HUDEP-2 (cell line): ENCODE results near the gene ATXN3L.

ENCODE experiments used
- DNase-seq, 76 experiments: peaks; one replicate each; lab custom pipeline; 2025; ENCODE audit not compliant: unreplicated experiment in 76 of 76; lab: John Stamatoyannopoulos, UW

Gene ATXN3L

DNA sequence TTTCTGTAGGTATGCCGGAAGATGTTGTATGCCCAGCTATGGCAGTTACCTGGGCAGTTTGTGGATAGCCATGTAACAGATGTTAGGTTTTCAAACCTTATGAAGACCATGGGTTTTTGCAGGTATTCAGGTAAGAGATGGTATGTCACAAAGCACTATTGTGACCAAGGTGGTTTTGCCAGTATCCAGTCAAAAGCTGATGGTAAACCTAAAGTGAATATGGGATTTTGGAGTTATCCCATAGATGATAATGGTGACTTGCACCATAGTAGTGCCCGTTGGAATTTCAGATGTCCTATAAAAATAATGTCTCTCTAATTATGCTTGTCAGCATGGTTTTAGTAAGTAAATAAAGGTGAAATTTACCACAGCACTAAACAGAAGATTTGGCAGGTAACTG lies at the start of gene ATXN3L:
ATXN3L (minus strand) TSS at position 101 of the 400 bp plus-strand sequence. CDS start 119 bp downstream, outside the sequence.
- no peak for DNase-seq

DNA sequence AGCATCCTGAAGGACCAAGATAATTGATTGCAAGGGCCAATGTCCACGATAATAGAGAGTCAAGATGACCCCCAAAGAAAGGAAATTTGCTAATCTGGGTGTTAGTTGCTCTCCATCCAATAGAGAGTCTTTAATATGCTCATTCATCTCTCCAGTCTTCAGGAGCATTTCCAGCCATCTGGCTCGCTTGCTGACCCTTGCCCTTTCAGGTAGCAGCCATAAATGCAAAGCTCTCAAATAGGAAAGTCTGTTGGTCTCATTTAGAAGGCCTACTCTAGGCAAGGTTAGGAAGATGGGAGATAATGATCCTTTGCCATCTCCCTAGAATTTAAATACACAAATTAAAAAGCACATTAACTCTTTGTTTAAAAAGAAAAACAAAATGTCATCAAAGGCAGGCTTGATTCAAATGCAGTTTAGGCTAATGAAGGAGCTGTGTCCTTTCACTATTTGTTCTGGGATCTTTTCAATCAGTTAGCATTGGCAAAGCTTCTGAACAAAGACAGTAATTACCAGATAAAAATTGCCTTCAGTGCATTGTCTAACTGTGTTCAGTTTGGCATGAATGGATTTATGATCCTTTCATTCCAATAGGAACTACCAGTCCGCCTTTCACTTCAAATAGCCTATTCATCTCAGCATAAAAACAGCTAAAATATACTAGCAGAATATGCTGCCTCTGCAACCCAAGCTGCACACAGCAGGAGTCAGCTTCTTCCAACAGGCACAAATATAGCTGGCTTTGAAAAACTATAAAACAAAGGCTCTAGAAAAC lies 49.6 kb upstream of the ATXN3L start:
- no peak for DNase-seq

DNA sequence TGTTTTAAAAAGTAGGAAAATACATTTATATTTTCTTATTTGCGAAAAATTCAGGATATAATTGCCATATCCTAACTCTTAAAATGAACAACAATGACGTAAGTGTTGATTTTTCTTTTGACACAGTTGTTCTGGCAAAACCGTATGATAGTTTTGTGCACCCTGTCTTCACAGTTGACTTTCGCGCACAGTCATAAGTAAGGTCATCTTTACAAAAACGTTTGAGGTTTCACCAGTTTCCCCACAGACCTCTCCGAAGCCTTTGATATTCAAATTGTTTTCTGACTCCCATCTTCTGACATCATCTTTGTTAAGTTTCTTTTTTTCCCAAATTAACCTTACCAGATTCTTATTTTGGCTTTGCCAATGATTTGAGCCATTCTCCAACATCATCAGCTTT lies 48.1 kb upstream of the ATXN3L start:
- DNase-seq = no peak

DNA sequence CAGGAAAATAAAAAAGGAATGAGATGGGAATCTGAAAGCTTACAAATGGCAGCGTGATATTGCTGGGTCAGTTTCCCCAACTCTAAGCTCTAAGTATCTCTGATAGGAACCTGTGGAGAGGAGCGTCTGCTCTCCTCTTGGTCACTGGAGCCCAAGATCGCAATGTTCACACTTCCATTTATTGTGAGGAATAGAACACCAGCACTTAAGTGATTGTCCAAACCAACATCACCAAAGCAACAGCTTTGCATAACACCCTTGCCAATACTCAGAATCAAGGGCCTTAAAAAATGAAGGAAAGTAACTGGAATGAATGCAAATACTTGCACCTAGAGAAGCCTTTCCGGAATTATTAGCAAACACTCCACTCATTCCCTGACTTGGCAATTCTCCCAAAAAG lies 46.8 kb upstream of the ATXN3L start:
- DNase-seq = no peak

DNA sequence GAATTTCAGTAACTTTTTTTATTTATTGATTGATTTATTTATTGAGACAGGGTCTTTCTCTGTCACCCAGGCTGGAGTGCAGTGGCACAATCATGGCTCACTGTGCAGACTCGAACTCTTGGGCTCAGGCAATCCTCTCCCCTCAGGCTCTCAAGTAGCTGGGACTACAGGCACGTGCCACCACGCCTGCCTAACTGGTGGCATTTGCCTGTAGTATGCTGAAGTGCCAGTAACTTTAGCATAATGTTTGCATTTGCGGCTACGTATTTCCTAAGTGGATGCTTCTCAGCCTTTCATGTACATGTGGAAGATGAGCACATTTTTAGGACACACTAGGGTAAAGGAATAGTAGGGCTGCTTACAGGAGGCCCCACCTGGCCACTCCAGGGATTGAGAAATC lies 45.3 kb upstream of the ATXN3L start:
- DNase-seq = no peak

DNA sequence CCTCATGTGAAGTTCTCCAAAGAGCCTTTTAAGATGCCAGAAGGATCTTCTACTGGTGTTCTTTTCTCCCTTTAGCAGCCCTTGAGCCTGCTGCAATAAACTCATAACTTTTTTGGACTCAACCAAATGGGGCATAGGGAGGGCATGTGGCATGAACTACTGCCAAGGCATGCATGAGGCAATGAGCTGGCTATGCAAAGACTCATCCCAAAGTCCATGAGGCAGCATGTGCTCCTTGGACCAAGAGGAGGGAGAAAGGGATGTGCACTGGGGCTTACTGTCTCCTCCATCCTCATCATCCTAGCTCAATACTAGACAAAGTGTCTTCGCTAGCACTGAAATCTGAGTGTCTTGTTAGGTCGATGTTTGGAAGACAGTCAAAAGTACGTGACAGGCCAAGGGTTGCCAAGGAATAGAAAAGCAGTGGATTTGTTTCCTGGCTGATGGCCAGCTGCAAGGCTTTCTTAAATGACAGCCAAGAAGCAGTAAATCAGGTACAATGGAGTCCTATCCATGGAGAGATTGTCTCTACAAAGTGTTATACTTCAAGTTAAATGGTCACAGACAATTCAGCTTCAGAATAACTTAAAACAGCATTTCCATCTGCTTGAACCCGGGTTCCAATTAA lies 44.5 kb upstream of the ATXN3L start:
- DNase-seq = no peak

DNA sequence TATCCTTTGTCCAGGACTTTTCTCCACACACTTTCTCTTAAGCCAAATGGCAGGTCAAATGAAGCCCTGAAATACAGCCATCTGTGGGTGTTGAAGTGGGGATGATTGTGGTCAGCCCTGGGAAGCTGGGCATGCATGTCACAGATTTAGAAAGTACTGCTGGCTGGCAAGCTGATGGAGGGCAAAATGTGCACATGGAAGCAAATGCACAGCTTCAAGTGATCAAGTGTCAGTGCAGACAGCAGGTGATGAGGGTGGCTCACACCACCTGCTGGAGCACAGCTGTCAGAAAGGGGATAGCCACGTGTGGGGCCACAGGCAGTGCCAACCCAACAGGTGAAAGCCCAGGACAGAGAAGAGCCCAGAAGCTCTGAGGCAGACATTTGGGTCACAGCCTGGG lies 40.3 kb upstream of the ATXN3L start:
- DNase-seq = no peak

DNA sequence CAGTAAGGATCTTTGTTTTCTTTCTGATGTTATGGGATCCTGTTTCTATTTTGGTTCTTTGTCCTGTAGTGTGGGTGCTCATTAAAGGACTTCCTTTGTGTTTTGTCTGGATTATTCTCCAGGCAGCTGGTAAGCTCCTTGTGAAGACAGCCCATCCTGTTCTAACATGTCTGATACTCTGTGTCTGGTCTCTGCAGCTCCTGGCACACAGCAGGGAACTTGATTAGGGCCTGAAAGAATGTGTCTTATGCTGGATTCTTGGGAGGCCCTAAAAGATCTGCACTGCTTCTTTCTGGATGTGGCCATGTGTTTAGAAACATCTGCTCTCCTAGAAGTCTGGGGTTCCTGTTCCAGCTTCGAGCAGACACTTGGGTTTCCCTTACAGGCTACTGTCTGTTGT lies 38.1 kb upstream of the ATXN3L start:
- no peak for DNase-seq

DNA sequence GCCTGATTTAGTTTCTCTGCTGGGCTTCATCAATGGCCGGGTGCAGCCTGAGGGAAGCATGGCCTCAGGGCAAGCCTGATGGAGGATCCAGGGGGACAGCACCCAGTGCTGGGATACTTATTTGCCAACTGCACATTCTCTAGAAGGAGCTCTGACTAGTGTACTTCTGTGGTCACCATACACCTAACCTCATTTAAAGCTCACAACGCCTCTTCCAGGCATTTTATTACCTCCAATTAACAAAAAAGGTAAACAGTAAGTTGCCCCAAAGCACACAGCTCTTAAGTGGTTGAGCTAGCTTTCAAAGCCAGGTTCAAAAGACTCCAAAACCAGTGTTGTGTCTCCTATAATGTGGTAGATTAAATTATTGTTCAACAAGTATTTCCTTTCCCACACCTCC lies 26.8 kb upstream of the ATXN3L start:
- no peak for DNase-seq

DNA sequence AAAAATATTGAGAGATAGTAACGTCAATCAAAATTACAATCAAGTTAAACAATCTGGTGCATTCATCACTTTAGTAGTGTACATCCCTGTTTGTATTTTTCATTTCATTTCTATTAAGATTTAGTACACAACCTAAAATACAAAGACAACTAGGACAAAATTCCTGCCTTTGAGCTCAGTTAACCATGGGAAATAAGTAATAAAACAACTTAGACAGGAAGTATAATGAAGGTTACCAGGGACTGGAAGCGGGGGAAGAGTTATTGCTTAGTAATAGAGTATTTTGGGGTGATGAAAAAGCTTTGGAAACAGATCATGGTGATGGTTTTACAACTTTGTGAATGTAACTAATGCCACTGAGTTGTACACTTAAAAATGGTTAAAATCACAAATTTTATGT lies 25.6 kb upstream of the ATXN3L start:
- no peak for DNase-seq

DNA sequence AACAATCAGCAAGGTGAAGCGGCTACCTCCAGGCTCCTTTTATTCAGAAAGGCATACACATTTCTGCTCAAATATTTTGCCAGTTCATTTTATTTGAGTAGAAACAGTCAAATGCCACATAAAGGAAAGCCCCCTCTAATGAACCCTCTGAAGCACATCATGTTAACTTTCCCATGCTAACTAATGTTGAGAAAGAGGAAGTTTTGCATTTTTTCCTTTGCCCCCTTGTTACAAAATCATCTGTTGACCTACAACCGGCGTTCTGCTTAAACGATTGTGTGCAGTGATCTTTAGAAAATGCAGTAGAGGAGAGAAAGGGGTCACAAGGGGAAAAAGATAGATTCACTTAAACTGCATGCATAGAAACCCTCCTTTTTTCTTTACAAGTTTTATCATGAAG lies 25.2 kb upstream of the ATXN3L start:
- DNase-seq = no peak

DNA sequence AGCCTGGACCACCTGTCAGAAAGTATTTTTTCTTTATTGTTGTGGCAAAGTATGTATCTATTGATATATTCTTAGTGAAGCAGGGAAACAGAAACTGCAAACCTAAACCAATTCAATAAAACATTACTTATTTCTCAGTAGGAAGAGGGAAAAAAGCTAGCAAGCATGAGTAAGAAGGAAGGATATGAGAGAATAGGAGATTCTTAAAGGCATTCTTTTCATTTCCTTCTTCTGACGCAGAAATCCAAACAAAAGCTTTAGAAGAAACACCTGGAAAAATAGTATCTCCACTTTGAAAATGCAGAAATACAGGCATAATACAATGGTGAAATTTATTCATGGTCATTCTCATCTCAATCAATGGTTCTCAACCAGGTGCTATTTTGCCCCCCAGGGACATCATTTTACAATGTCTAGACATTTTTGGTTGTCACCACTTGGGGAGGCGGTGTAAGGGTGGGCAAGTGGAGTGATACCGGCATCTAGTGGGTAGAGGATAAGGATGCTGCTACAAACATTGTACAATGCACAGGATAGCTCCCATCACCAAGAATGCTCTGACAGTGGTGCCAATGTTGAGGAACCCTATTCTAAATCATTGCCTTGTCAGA lies 21.7 kb upstream of the ATXN3L start:
- no peak for DNase-seq

DNA sequence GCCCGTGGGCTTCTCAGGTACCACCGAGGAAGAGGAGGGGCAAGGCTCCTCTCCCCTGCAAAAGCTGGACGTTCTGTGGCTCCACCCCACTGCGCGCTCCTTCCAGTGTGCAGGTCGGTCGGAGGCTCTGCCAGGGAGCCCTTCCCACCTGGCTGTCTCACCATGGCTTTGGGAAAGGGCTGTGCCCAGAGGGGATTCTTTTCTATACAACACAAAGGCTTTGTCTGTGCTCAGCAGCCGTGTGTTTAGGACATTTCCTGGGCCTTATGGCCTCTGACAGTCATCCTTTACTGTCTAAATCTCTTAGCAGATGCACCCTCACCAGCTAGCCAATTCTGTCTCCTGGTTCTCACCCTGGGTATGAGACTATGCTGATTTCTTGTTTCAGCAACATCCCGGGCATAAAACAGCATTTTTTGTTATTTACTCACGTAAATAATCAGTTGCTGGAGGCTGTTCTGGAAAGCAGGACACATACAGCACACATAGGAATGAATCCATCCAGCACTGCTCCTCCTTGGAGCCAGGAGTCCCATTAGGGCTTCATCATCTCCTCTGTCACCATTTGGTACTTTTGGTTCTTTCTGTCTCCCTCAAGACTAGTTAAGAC lies 20.4 kb upstream of the ATXN3L start:
- no peak for DNase-seq

DNA sequence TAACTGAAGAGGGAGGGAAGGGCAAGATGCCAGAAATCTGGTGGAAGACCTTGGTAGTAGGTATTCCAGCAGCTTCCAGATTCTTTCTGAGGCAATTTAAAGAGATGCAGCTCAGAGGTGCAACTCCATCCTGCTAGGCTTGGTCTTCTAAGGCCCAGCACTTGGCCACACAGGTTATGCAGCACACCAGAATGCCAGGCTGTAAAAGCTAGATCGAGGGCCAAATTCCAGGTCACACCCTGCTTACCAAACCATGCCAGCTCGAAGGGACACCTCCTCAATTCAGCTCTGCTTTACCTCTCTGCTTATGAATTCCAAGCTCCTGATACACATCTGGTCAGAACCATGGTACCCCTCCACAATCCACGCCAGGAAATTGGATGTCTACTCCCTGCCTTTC lies 19.8 kb upstream of the ATXN3L start:
- no peak for DNase-seq

DNA sequence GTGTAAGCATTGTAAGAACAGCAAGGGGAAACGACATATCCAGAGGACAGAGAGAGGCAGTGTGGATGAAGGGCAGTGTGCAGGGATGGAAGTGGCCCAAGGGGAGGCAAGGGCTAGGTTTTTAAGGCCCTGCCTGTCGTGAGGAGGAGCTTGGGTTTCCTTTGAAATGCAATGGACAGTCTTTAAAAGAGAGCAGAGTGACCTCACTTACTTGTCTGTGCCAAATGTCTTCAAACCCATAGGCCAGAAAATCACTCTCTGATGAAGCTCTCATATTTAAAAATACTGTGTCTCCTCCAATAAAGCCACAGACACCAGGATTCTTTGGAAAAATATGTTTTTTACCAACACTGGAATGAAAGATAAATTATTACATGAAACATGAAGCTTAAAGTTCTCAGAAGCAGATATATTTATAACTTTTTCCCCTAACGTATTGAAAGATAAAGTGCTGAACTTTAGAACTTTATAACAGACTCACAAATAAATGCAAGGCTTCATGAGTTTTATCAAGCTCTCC lies 19.2 kb upstream of the ATXN3L start:
- no peak for DNase-seq

DNA sequence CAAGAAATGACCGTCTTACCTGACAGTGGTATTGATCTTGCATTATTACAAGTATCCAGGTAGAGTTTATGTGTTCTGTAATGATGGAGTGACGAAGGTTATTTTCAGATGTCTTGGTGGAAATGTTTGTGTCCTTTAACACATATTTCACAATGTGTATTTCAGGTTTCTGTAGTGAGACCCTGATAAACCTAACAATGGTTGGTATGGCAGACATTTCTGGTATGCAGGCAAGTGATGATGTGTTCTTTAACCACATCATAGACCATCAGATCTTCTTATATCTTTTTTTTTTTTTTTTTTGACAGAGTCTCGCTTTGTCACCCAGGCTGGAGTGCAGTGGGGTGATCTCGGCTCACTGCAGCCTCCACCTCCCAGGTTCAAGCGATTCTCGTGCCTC lies 14.6 kb upstream of the ATXN3L start:
- no peak for DNase-seq

DNA sequence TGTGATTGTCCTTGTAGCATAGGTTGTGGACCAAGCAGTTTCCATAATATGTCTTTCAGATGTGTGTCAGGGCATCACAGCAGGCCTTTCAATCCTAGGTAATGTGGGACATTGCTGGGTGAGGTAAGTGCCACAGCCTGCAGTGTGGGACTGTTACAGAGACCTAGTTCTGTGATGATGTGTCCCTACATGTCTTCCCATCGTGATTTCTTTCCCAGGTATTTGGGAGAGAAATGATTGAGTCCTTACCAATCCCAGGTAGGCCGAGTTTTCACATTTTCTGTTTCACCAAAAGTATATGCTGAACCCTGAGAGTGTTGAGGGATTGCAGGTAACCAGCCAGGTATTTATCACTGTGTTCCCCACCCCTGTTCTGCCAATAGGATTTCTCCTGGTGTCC lies 10.6 kb upstream of the ATXN3L start:
- no peak for DNase-seq

DNA sequence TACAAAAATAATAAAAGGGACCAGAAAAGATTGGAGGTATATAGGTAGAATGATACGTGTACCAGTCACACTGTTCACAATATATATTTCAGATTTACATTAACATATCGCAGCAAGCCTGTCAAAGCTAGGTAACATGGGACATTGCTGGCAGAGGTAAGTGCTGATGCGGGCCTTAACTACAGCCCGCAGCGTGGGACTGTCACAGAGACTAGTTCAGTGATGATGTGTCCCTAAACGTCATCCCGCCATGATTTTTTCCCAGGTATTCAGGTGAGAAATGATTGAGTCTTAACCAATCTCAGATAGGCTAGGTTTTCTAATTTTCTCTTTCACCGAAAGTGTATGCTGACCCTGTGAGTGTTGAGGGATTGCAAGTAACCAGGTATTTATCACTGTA lies 7.8 kb upstream of the ATXN3L start:
- no peak for DNase-seq

DNA sequence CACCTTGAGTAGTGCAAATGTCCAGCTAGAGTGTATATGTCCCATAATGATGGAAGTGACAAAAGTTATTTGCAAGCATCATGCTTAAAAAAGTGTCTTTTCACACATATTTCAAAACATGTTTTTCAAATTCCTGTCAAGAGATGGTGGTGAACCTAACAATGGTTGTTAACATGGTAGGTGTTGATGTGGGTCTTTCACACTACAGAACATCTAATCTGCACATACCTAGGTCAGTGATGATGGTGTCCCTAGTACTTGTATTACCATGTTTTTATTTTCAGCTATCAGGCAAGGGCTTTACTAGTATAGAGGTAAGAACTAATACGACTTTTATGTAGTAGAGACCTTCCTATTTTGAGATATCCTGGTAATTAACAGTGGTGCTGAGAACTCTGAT lies 3.4 kb upstream of the ATXN3L start:
- DNase-seq = no peak

DNA sequence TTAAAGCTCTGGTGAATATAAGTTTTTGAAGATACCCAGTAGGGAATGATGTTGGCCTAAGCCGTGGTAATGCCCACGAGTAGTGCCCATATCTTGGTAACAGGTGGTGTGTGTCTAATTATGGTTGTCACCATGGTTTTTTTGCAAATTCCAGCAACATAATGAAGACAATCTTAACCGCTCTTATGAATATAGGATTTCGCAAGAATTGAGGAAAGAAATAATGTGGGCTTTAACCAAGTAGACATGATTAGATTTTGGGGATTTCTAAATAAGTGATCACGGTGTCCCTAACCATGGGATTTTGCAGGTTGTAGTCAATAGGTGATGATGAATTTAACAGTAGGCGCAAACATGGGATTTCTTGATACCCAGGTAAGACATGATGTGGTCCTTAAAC lies 2.5 kb downstream of the ATXN3L start:
- DNase-seq = no peak

DNA sequence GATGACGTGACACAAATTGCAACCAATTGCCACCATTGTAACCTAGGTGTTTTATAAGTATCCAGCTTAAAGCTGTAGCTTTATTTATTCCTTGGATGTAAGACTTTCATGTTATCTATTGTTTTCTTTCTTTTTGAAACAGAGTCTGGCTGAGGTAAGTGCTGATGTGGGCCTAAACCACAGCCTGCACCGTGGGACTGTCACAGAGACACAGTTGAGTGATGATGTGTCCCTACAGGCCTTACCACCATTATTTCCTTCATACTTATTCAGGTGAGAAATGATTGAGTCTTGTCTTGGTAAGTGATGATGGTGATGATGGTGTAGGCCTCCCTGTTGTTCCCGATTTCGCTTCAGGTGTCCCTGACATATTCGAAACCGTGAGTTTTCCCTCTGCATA lies 8.3 kb downstream of the ATXN3L start:
- no peak for DNase-seq

DNA sequence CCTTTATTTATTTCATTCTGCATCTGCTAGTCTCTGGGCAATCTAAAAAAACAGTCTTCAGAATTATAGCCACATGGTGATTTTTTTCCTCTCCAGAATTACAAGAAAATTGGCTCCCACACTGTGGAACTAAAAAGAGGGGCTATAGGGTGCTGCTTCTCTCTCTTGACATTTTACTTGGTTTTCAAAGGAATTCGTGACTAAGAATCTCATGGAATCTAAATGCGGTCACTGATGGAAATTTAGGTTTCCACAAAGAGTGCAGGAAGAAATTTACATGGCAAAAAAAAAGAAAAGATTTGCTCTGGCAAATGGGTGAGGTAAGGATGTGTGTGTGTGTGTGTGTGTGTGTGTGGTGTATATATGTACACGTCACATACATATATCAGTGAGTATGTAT lies 10.2 kb downstream of the ATXN3L start:
- no peak for DNase-seq
